Stimulated activated CD8-positive, alpha-beta memory T cell treated with anti-CD3 and anti-CD28 coated beads, Interleukin-4, amount 100 ng/mL, for 48 hours (primary cell): Measurements from ENCODE around the gene ZNF133.
A peak's percentile ranks its signal among the peaks of the same experiment; 100 is the strongest.
"Not testable (repeated sequence)": the region's sequence is repeated elsewhere in the genome, so short reads cannot be mapped to it uniquely, and the experiment has no call there.

Source experiments
- DNase-seq: peaks from one replicate; pipeline ENCODE4 v3.0.0-alpha.2; 2020

ZNF133 gene

DNA sequence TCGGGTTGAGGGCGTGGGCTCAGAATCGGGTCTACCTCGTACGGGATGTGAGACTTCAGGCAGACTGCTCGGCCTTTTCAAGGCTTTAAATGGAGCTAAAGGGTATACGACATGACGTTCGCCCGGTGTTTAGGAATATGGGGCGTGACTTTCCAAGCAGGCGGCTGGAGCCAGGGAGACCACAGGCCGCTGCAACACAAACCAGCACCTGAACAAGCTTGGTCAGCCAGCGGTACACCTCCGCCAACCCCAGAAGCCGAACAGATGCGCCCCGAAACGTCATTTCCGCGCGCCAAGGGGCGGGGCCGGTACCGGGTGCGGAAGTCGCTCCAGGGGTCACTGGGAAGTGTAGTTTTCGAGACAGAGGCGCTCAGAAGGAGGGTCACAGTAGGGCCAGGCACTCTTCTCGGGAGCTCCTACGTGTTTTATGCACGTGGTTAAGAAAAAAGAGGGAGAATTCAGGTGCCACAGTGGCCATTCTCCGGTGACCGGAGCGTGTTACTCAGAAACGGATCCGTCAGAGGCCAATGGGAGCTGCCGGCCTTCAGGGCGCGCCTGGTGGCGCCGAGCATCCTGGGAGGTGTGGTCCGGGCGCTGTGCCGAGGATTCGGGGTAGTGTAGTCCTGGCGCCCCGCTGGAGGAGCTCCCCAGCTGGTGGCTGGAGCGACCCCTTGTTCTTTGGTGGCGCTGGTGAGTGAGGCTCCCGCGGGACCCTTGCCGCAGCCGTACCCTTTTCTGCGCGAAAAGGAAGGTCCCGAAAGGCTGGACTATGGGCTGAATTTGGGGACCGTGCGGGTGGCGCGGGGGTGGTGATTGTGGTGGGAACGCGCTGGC, at the start of gene ZNF133:
ZNF133 (plus strand) TSS at position 613 of the 834 bp plus-strand sequence. CDS start 17,160 bp downstream, outside the sequence.
- DNase-seq = peak; percentile 99

DNA sequence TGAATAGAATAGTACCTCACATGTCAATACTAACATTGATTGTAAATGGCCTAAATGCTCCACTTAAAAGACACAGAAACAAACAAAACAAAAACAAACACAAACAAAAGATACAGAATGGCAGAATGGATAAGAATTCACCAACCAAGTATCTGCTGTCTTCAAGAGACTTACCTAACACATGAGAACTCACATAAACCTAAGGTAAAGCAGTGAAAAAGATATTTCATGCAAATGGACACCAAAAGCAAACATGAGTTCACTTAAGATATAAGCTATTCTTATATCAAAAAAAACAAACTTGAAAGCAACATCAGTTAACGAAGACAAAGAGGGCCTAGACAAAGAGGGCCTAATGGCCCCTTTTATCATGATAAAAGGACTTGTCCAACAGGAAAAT, 47.3 kb upstream of the ZNF133 start:
- DNase-seq = no peak

DNA sequence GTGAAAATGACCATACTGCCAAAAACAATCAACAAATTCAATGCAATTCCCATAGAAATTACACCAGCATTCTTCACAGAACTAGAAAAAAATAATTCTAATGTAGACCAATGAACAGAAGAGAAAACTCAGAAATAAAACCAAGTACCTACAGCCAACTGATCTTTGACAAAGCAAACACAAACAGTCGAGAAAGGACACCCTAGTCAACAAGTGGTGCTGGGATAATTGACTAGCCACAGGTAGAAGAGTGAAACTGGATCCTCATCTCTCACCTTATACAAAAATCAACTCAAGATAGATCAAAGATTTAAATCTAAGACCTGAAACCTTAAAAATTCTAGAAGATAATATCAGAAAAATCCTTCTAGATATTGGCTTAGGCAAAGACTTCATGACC, 44.5 kb upstream of the ZNF133 start:
- no peak for DNase-seq

DNA sequence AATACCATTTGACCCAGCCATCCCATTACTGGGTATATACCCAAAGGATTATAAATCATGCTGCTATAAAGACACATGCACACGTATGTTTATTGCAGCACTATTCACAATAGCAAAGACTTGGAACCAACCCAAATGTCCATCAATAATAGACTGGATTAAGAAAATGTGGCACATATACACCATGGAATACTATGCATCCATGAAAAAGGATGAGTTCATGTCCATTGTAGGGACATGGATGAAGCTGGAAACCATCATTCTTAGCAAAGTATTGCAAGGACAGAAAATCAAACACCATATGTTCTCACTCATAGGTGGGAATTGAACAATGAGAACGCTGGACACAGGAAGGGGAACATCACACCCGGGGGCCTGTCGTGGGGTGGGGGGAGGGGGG, 39.8 kb upstream of the ZNF133 start:
- DNase-seq = not testable (repeated sequence)

DNA sequence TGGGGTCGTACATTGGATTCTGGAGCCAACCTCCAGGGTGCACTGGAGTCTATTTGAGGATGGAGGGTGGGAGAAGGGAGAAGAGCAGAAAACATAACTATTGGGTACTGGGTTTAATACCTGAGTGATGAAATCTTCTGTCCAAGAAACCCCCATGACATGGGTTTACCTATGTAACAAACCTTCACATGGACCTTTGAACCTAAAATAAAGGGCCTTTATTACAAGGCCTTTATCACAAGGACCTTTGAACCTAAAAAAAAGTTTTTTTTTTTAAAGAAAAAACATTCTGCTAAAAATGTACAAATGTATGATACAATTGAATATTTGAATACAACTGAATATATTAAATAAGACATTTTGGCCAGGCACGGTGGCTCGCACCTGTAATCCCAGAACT, 38.1 kb upstream of the ZNF133 start:
- DNase-seq = no peak

DNA sequence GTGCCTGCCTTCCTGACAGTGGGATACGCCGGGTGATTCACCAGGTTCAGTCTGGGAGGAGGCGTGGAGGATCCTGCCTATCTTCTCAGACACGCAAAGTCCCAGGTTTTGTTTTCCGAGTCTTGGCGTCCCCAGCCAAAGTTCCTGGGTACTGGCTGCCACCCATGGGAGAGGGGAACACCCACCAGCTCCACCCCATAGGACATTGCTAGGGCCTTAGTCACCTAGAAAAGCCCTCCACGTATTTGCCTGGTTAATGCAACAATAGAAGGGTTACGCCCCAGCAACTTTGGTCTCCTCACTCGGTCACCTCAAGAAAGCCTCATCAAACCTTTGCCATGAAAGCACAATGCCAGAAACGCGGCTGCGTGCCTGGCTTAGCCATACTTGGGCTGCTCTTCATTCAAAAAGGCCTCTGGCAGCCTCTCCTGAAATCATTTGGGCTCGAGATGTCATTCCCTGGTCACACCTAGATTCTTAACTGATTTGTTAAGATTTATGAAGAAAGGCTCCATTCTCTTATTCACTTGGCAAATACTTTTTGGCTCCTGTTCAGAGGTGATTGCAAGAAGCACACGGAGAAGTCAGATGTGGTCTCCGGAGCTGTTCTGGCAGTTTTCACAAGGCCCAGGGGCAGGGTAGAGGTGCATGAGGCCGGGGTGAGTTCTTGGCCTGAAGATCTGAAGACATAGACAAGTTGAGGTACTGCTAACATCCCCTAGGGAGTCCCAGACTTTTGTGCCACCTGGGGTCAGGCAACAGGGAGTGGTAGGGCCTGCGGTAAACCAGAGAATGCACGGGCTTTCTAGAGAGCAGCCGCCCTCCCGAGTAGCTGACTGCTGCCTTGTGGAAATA, 35.5 kb upstream of the ZNF133 start:
- no peak for DNase-seq

DNA sequence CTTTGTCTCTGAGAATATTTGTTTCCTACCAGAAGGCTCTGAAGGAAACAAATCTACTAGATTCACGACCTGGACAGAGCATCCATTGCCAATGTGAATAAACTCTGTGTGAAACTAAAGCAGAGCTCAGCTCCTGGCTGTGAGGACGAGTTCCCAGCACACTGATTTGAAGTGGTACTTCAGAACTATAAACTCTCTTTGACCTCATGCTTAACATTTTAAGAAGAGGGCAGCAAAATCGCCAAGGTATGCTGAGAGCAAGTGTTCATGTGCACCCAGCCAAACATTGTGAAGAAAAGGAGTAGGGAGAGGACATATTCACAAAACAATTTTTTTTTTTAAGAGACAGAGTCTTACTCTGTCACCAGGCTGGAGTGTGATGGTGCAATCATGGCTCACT, 33.7 kb upstream of the ZNF133 start:
- DNase-seq = no peak

DNA sequence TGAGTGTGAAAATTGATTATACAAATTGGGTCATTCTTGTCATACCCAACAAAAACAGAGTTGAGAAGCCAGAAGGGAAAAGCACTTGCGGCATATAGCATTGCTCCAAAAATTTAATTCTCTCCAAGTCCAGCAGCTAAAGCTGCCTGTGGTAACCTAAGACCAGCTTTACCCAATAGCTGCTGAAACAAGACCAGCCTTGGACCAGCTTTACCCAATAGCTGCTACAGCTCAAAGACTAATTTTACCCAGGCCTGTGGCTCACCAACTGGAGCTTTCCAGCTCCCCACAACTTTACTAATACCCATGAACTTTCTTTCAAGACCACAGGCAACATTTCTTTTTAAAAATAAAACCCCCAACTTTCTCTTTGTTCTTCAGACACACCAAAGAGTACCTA, 32.8 kb upstream of the ZNF133 start:
- no peak for DNase-seq

DNA sequence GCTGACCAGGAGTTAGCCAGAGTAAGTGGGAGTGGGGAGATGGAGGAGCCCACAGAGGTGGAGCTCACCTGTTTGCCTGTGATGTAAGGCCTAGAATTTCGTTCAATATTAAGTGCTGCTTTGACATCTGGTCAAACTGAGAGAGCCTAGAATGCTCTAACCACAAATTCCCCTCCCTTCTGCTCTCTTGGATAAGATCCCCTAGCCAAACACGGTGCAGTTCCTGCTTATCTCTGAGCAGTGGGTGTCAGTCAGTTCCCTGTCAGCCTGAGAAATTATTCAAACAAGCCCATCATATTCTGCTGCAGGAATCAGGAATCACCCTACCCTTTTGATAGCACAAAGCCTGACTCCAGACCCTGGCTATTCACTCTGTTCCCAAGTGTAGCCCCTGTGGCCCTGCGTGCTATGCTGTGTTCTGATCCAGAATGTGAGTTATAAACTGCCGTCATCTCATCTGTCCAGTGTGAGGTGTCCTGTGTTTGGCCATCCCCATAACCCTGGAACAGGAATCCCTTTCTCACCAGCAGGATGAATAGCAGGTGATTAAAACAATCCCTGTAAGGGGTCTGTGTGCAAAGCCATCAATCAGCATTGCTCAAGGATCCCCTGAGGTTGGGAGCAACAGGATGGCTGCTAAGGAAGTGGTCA, 31.8 kb upstream of the ZNF133 start:
- DNase-seq = no peak

DNA sequence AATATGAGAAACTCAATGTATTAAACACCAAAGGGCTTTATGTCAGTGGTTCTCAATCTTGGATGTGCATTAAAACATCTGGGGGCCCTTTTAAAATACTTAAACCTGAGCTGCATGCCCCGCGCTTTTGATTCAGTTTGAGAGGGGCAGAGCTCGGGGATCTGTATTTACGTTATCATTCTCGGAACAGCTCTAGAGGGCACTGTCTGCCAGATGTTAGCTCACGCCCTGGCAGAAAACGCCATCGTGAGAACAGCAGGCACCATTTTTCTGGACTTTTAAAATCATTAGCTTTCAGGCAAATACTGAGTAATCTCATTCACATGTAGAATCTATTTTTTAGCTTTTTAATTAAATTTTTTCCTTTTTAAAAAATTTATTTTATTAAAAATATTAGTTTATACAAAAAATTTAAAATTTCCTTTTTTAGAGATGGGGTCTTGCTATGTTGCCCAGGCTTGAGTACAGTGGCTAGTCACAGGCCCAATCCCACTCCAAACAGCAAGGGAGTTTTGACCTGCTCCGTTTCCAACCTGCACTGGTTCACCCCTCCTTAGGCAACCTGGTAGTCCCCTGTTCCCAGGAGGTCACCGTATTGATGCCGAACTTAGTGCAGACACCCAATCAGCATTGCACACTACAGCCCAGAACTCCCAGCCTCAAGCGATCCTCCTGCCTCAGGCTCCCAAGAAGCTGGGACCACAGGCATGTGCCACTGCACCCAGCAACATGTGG, 30.0 kb upstream of the ZNF133 start:
- DNase-seq = no peak

DNA sequence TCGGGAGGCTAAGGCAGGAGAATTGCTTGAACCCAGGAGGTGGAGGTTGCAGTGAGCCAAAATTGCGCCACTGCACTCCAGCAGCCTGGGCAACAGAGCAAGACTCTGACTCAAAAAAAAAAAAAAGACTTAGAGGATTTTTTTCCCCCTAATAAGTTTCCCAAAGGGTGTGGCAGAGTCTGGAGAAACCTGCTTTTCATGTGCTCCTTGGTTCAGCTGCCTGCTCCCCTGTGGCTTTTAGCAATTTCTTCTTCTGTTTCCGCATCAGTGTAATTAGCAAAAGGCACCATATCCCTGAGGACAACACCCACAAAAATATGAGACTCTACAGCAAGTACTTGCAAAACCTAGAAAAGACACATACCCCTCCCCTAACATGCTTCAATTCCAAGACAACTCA, 28.6 kb upstream of the ZNF133 start:
- no peak for DNase-seq

DNA sequence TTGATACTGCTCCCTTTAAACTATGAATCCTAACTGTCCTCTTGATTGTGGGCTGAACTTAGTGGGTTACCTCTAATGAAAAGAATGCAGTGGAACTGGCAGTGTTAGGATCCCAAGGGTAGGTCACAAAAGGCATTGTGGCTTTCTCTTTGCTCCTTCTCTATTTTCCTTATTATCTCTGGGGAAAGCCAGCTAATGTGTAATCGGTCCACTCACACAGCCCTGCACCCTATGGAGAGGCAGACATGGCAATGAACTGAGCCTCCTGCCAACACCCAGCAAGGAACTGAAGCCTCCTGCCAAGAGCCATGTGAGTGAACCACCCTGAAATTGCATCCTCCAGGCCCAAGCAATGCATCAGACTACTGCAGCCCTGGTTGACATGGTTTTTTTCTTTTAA, 24.6 kb upstream of the ZNF133 start:
- DNase-seq = no peak

DNA sequence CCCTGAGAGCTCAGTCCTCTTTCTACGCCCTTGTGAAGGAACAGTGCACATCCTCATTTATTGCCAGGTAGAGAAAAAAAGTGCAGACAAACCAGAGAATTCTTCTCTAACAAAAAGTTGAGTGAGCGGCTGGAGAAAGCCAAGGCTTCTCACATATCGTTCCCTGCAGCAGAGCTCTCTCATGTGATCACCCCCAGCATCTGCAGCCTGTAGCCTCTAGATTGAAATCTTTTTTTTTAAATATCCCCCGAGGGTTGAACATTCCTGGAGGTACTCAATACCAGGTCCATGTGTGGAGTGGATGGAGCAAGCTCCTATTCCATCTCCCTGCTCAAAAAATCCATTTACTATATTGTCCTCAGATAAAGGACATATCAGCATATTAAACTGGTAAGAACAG, 22.9 kb upstream of the ZNF133 start:
- DNase-seq = no peak

DNA sequence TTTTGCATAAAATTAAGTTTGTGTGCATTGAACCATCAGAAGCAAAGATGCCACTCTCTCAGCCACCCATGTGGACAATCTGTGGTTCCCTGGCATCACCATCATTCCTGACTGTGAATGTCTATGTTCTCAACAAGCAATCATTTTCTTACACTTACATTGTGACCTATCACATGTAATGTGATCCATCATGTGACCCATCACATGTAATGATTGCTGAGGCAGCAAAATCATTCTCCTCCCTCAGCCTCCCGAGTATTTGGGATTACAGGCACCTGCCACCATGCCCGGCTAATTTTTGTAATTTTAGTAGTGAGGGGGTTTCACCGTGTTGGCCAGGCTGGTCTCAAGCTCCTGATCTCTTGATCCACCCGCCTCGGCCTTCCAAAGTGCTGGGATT, 22.0 kb upstream of the ZNF133 start:
- no peak for DNase-seq

DNA sequence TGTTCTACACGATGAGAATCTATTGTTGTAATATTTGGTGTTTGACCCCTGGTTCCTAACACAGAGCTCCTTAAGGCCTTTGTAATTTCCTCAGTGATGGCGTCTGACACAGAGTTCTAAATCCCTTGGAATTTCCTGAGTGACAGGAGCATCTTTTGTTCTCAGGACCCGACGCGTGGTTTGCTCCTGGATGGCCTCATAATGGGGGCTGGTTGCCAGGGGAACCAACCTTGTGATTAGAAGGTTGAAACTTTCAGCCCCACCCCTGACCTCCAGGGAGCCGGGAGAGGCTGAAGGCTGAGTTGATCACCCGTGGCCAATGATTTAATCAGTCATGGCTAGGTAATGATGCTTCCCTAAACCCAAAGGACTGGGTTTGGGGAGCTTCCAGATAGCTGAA, 20.5 kb upstream of the ZNF133 start:
- DNase-seq = no peak

DNA sequence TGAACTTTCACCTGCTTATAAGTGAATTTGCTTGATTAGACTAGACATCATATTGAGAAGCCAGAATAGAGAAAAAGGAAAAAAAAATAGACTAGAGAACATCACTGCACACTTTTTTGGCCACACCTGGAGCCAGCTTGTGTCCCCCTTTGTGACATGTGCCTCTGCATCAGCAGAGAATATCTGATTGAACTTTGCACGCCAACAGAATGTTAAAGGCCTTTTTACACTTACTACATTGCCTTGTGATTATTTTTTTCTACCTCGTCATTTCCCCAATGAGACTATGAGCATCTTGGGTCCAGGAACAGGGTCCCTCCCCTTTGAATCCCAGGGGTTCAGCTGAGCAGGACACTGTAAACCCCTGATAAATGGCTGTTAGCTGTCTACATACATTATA, 17.2 kb upstream of the ZNF133 start:
- no peak for DNase-seq

DNA sequence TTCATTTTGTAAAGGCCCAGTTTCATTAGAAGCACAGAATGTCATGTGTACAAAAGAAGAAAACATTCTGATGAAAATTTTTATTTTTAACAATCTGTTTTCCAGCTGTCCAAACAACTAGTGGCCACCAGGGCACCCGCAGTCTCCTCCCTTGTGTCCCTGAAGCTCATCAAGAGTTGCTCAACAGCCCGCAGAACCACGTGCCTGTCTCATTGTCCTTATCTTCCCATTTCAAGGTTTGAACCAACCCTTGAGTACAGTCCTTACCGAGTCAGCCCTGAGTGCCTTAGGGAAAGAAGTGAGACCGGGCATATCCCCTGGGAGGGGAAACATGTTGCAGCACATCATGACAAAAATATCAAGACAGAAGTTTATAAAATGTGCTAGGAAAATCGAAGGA, 15.9 kb upstream of the ZNF133 start:
- no peak for DNase-seq

DNA sequence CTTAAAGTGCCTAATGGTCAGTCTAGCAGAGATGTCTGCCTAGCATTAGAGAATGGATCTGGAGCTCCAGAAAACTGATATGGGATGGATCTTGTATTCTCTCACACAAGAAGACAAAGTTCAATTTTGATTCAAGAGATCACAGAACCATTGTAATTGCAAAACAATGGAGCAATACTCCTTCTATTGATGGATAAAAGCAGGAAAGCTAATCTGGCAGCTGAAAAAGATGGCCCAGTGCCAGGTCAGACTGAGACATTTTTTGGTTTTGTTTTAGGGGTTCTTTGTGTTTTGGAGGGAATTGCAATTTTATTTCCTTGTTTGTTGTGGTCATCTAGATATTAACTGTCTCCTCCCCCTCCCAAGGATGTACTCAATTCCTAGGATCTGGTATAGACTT, 14.6 kb upstream of the ZNF133 start:
- DNase-seq = no peak

DNA sequence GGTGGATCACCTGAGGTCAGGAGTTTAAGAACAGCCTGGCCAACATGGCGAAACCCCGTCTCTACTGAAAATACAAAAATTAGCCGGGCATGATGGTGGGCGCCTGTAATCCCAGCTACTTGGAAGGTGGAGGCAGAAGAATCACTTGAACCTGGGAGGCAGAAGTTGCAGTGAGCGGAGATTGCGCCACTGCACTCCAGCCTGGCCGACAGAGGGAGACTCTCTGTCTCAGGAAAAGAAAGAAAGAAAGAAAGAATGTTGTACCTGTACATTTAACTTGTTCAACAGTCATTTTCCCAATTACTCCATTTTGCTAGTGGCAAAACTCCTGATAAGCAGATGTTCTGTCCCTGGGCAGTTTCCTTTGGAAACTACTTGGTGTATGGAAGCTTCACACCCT, 12.4 kb upstream of the ZNF133 start:
- not testable (repeated sequence) for DNase-seq

DNA sequence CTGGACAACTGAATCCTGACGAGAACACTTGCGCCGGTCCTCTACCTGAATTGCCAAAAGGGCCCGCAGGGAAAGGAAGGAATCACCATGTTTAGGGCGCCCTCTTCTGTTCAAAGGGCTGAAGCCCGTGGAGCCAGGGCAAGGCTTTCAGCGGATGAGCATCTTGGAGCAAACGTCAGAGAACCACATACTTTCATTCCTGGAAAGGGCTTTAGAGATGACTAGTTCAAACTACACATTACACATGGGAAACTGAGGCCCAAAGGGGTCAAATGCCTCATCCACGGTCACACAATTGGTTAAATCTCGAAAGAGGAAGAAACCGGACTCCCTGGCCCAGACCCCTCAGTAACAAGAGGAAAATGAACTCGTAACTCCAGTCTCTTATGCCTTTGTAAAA, 11.5 kb upstream of the ZNF133 start:
- peak; percentile 76 for DNase-seq

DNA sequence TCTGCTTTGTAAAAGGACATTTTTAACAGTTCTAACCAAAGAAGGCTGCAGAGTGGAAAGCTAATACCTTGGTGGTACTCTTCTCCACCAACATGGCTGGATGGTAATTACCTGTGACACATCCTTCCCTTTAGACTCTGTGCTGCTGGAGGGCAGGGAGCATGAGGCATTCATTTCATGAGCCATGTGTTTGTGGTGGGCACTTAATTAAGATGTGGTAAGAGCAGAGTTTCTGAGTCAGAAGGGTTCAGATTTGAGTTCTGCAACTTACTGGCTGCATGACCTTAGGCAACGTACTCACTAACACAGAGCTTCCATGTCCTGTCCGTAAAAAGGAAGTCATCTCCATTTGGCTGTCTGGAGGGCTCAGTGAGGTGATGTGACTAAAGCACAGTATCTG, 9.1 kb upstream of the ZNF133 start:
- no peak for DNase-seq

DNA sequence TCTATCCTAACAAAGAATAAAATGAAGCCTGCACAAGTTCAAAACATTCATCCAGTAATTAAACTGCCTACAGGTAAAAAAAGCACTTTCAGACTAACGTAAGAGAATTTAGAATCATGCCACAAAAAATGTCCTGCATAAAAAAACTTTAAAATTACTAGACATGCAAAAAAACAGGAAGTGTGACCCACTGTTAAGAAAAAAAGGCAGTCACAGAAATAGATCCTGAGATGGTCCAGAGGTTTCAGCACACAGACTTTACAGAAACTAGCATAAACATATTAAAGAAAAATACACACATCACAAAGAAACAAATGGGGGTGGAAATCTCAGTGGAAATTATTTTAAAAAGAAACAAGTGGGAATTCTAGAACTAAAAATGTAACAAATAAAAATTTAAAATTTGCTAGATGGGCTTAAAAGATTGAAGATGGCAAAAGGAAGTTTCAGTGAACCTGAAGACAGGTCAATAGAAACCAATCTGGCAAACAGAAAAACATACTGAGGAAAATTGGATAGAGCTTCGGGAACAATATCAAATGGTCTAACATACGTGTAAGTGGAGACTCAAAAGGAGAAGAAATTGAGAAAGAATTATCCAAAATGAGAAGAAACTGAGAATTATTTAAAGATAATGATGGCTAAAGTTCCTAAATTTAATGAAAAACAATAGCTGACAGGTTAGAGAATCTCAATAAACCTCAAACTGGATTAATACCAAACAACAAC, 3.4 kb upstream of the ZNF133 start:
- no peak for DNase-seq
